HepG2 (cell line): ENCODE results near the gene ETV5. TPM values are rescaled to one million over a fixed set of nuclear protein-coding genes. Genes with fewer than 3 reads are reported as not detected.
A peak's percentile ranks its signal among the peaks of the same experiment; 100 is the strongest.

ENCODE experiments used
- ATAC-seq: fragments of 200-7000 bp; cut with Tn5 transposase; 3 replicates; pipeline ENCODE4 v1.9.1; 2020; ENCODE audit warnings: mild to moderate bottlenecking, moderate library complexity
- BruUV-seq: library from RNA; stranded (reverse); fragments of 400-500 nt; replicated peaks from 2 replicates; lab custom pipeline; 2021; lab: Mats Ljungman, UMichigan
- CTCF ChIA-PET: fragments of 300-600 bp; formaldehyde crosslinking; extraction: SDS; loops from one replicate; lab custom pipeline; 2021; ENCODE audit warnings: low total read pairs, inconsistent platforms, low intra/inter-chr PET ratio; lab: Yijun Ruan, JAX
- POLR2A ChIA-PET: fragments of 350-600 bp; sonication (Branson Sonifier 250); formaldehyde crosslinking; loops from one replicate; lab custom pipeline; 2020; ENCODE audit warnings: antibody characterized with exemption, inconsistent platforms; lab: Yijun Ruan, JAX
- DNase-seq: peaks from one replicate; pipeline ENCODE4 v3.0.0-alpha.2; 2015; ENCODE audit warnings: low spot score
- FAIRE-seq: peaks from 3 replicates; lab custom pipeline; 2011; peaks lifted over from hg19 to GRCh38; lab: Jason Lieb, UNC
- H2AFZ ChIP-seq: one replicate; pipeline ENCODE4 v1.6.1; 2011; ENCODE audit warnings: low read length, inconsistent platforms
- H3K27ac ChIP-seq: fragments of 300-600 bp; 3 replicates; pipeline ENCODE4 v1.8.0; 2011; ENCODE audit warnings: mixed run types, mild to moderate bottlenecking, mixed read lengths, low read length, inconsistent platforms; ENCODE audit not compliant: insufficient read depth; ENCODE audit errors: extremely low read length
- H3K27me3 ChIP-seq, 2 experiments: fragments of 200-600 bp in 1 of 2; 2 replicates in 1 of 2; 3 replicates in 1 of 2; pipeline versions ENCODE4 v1.6.0 to v1.8.0; 2011; ENCODE audit warnings: low read length in 2 of 2, mild to moderate bottlenecking in 2 of 2, moderate library complexity in 2 of 2, inconsistent platforms in 1 of 2; ENCODE audit not compliant: insufficient read depth in 2 of 2, control insufficient read depth in 1 of 2
- H3K36me3 ChIP-seq, 2 experiments: fragments of 200-600 bp in 1 of 2; replicated peaks in 1 of 2; 2 replicates in 1 of 2; 3 replicates in 1 of 2; pipeline versions ENCODE4 v1.5.1 to v1.8.0; 2011; ENCODE audit warnings: low read length in 2 of 2, inconsistent platforms in 1 of 2; ENCODE audit not compliant: insufficient read depth in 2 of 2, control insufficient read depth in 1 of 2
- H3K4me1 ChIP-seq: 2 replicates; pipeline ENCODE4 v1.5.1; 2012; ENCODE audit warnings: low read length, inconsistent platforms; ENCODE audit not compliant: insufficient read depth
- H3K4me2 ChIP-seq: 2 replicates; pipeline ENCODE4 v1.6.0; 2011; ENCODE audit warnings: low read depth, low read length, inconsistent platforms
- H3K4me3 ChIP-seq, 3 experiments: fragments of 200-600 bp in 1 of 3; sonication (generic), shearing (Covaris generic) in 1 of 3; replicated peaks in 1 of 3; 2 replicates each; pipeline ENCODE4 v1.5.1; 2011 to 2016; ENCODE audit warnings: low read length in 3 of 3, inconsistent platforms in 2 of 3, low read depth in 2 of 3, mild to moderate bottlenecking in 2 of 3, control low read depth in 1 of 3, mixed read lengths in 1 of 3; ENCODE audit not compliant: insufficient read depth in 1 of 3
- H3K79me2 ChIP-seq: one replicate; pipeline ENCODE4 v1.6.1; 2011; ENCODE audit warnings: low read length, inconsistent platforms; ENCODE audit not compliant: insufficient read depth
- H3K9ac ChIP-seq: 2 replicates; pipeline ENCODE4 v1.6.0; 2011; ENCODE audit warnings: mild to moderate bottlenecking, low read depth, low read length, inconsistent platforms; ENCODE audit not compliant: insufficient read depth
- H3K9me3 ChIP-seq: 2 replicates; pipeline ENCODE4 v1.5.1; 2012; ENCODE audit warnings: mild to moderate bottlenecking, low read length
- H4K20me1 ChIP-seq: 2 replicates; pipeline ENCODE4 v1.6.0; 2011; ENCODE audit warnings: inconsistent platforms, mild to moderate bottlenecking, low read length, moderate library complexity; ENCODE audit not compliant: insufficient read depth
- CTCF ChIP-seq: sonication (generic); formaldehyde crosslinking; IDR thresholded peaks from 2 replicates; pipeline ENCODE4 v1.5.0; 2020; ENCODE audit warnings: mild to moderate bottlenecking, missing genetic modification reagents, moderate library complexity
- FOXA1 ChIP-seq, 2 experiments: fragments of 450-650 bp in 1 of 2; sonication (generic) in 1 of 2; formaldehyde crosslinking in 1 of 2; IDR thresholded peaks; 2 replicates each; pipeline versions ENCODE4 v1.4.0 to v1.6.1; 2016 to 2020; ENCODE audit warnings: missing genetic modification reagents in 1 of 2
- FOXA3 ChIP-seq: IDR thresholded peaks from 2 replicates; pipeline ENCODE4 v1.6.1; 2016; ENCODE audit warnings: missing genetic modification reagents, missing compliant biosample characterization
- HMG20A ChIP-seq: IDR thresholded peaks from 2 replicates; pipeline ENCODE4 v1.6.1; 2016; ENCODE audit warnings: borderline replicate concordance
- JUNB ChIP-seq: sonication (generic); formaldehyde crosslinking; IDR thresholded peaks from 2 replicates; pipeline ENCODE4 v1.8.0; 2022; ENCODE audit warnings: missing genetic modification reagents, mild to moderate bottlenecking, borderline replicate concordance
- KDM2A ChIP-seq: sonication (generic); formaldehyde crosslinking; IDR thresholded peaks from 2 replicates; pipeline ENCODE4 v1.4.0; 2020; ENCODE audit warnings: low read depth, missing genetic modification reagents, borderline replicate concordance
- KDM4B ChIP-seq: sonication (generic); formaldehyde crosslinking; IDR thresholded peaks from 2 replicates; pipeline ENCODE4 v1.4.0; 2020; ENCODE audit warnings: missing genetic modification reagents
- NFIC ChIP-seq: IDR thresholded peaks from 2 replicates; pipeline ENCODE4 v1.6.1; 2012; ENCODE audit warnings: mild to moderate bottlenecking, low read length, inconsistent platforms
- POLR2G ChIP-seq: fragments of 200-400 bp; formaldehyde crosslinking; IDR thresholded peaks from 2 replicates; pipeline ENCODE4 v1.6.1; 2018; ENCODE audit warnings: mild to moderate bottlenecking, low read depth, low read length, moderate library complexity
- SIX4 ChIP-seq: sonication (generic); formaldehyde crosslinking; IDR thresholded peaks from 2 replicates; pipeline ENCODE4 v1.4.0; 2020; ENCODE audit warnings: missing genetic modification reagents
- TARDBP ChIP-seq: sonication (generic); formaldehyde crosslinking; IDR thresholded peaks from 2 replicates; pipeline ENCODE4 v1.8.0; 2022; ENCODE audit warnings: mild to moderate bottlenecking, missing genetic modification reagents
- TBX2 ChIP-seq: sonication (generic); formaldehyde crosslinking; IDR thresholded peaks from 2 replicates; pipeline ENCODE4 v1.5.0; 2020; ENCODE audit warnings: missing genetic modification reagents, mild to moderate bottlenecking, borderline replicate concordance
- XRCC5 ChIP-seq: fragments of 200-400 bp; formaldehyde crosslinking; optimal IDR thresholded peaks from 2 replicates; pipeline ENCODE3; 2017; ENCODE audit warnings: mild to moderate bottlenecking, low read length
- ZBTB43 ChIP-seq: sonication (generic); formaldehyde crosslinking; conservative IDR thresholded peaks from 2 replicates; pipeline ENCODE4 v1.4.0; 2020; ENCODE audit warnings: missing genetic modification reagents
- ZFP90 ChIP-seq: sonication (generic); formaldehyde crosslinking; IDR thresholded peaks from 2 replicates; pipeline ENCODE4 v1.8.0; 2022; ENCODE audit warnings: missing genetic modification reagents, mild to moderate bottlenecking, inconsistent platforms, borderline replicate concordance
- ZKSCAN8 ChIP-seq: IDR thresholded peaks from 2 replicates; pipeline ENCODE4 v1.6.1; 2016; ENCODE audit warnings: borderline replicate concordance, missing genetic modification reagents, missing compliant biosample characterization
- ZMAT3 ChIP-seq: sonication (generic); formaldehyde crosslinking; conservative IDR thresholded peaks from 2 replicates; pipeline ENCODE4 v1.7.0; 2021; ENCODE audit warnings: missing genetic modification reagents
- ZNF33B ChIP-seq: sonication (generic); formaldehyde crosslinking; IDR thresholded peaks from 2 replicates; pipeline ENCODE4 v1.5.1; 2020; ENCODE audit warnings: mild to moderate bottlenecking, missing genetic modification reagents
- ZNF713 ChIP-seq: sonication (generic); formaldehyde crosslinking; IDR thresholded peaks from 2 replicates; pipeline ENCODE4 v1.4.0; 2020; ENCODE audit warnings: mild to moderate bottlenecking, missing genetic modification reagents
- WGBS: methylation state at CpG from one replicate; pipeline ENCODE4 v1.1.6; 2017; ENCODE audit warnings: low lambda C conversion rate; 5-methylcytosine and 5-hydroxymethylcytosine counted together
- in situ Hi-C: cut with HindIII; loops from 2 replicates; pipeline ENCODE4 v1.10.0; 2017; ENCODE audit warnings: low pct_unique_long_range_greater_than_20kb; ENCODE audit not compliant: extremely low pct_ligation_motif_present
- intact Hi-C: fragments of 100-400 bp; cut with micrococcal nuclease; formaldehyde crosslinking; loops from one replicate; pipeline ENCODE4 v1.10.0; 2022; ENCODE audit not compliant: unreplicated experiment
- polyA plus RNA-seq, 8 experiments: library from polyadenylated mRNA; depleted of rRNA in 3 of 8; stranded (reverse) in 7 of 8; unstranded in 1 of 8; fragments of >200 nt; fragmentation: Illumina TruSeq in 4 of 8; extraction: Trizol in 4 of 8; gene quantifications; 2 replicates each; pipeline versions ENCODE4 v1.2.1 to v1.2.3, GENCODE V29; 2011 to 2016; ENCODE audit warnings: low read depth in 4 of 8, missing spikeins in 1 of 8, mixed read lengths in 1 of 8; ENCODE audit not compliant: insufficient read depth in 1 of 8
- total RNA-seq, 5 experiments: library from RNA; depleted of rRNA; stranded (reverse); fragments of >200 nt; fragmentation: Illumina TruSeq; extraction: Trizol; gene quantifications; 2 replicates each; pipeline ENCODE4 v1.2.3, GENCODE V29; 2016; ENCODE audit warnings: low read depth in 1 of 5

Gene ETV5
- total and polyA plus RNA-seq, 2 of the 13 experiments (the other 11 are each of a cell fraction or from before 2014, with no cell fraction given) = 52.9 to 57.2 TPM

GRCh38 chr3:186044968-186045367 lies 63.9 kb downstream of the ETV5 start:
- H2AFZ ChIP-seq = no peak overlapping the region
- FAIRE-seq (no peak), ATAC-seq (peak; percentile 87), DNase-seq (peak; percentile 92)
- BruUV-seq = no TSS peak
- intact Hi-C loops (loop anchor here (2.0 kb wide), 2 partner anchors 42 to 64 kb away; partner anchors contain the start of gene ETV5), in situ Hi-C loops (no loop called here)
- H3K27ac ChIP-seq = peak overlapping the region; percentile 54
- H3K4me1 ChIP-seq = peaks cover 49% of the 10 kb centered on the region
- no peaks in the 10 kb centered on the region for H3K79me2 ChIP-seq
- 9% methylated on average over 12 of the region's 12 CpGs for WGBS
- no peaks in the 10 kb centered on the region for H4K20me1 ChIP-seq
- peak overlapping the region; percentile 62 for H3K4me2 ChIP-seq
- no peaks in the 10 kb centered on the region for H3K27me3 ChIP-seq
- H3K9me3 ChIP-seq = no peaks in the 10 kb centered on the region
- CTCF ChIA-PET = no interaction called here
- peak overlapping the region; percentile 26; the same call in 1 of the 2 replicates for H3K9ac ChIP-seq
- H3K4me3 ChIP-seq = peak overlapping the region in 1 of 3 experiments; percentile 29; a peak in 2 of 6 replicates
- H3K36me3 ChIP-seq = peaks cover 9 to 28% of the 10 kb centered on the region in 2 experiments
- POLR2A ChIA-PET = interaction anchor here (1.0 to 2.1 kb wide), 2 partner anchors 54 to 64 kb away, joined by 3 to 6 read pairs; partner anchors contain the start of gene ETV5
- TF ChIP-seq FOXA1 (IDR thresholded peaks at IDR 0.05) (no peak), FOXA1 (CRISPR knock-in tag; IDR thresholded peaks at IDR 0.05) (peak; percentile 69), KDM4B (CRISPR knock-in tag) (0 out of 2 replicates have a peak, but pooled peaks have one; percentile 21), FOXA3 (CRISPR knock-in tag) (peak; percentile 34; the same call in 1 of the 2 replicates), NFIC (peak; percentile 23; the same call in 1 of the 2 replicates), CTCF (peak; percentile 27; the same call in 1 of the 2 replicates), ZFP90 (no peak), ZBTB43 (CRISPR knock-in tag) (no peak), ZKSCAN8 (CRISPR knock-in tag) (peak; percentile 25; the same call in 1 of the 2 replicates), SIX4 (CRISPR knock-in tag) (0 out of 2 replicates have a peak, but pooled peaks have one; percentile 38), KDM2A (CRISPR knock-in tag) (peak; percentile 51; the same call in 1 of the 2 replicates), JUNB (no peak), TBX2 (CRISPR knock-in tag) (peak; percentile 42; the same call in 1 of the 2 replicates), POLR2G (0 out of 2 replicates have a peak, but pooled peaks have one; percentile 59), HMG20A (CRISPR knock-in tag) (peak; percentile 60), ZNF713 (CRISPR knock-in tag) (no peak), ZNF33B (no peak), ZMAT3 (0 out of 2 replicates have a peak, but pooled peaks have one; percentile 33), TARDBP (CRISPR knock-in tag) (0 out of 2 replicates have a peak, but pooled peaks have one; percentile 14), XRCC5 (peak; percentile 28)
